H1 (cell line): Measurements from ENCODE around the gene DIP2B. TPM values are rescaled to one million over a fixed set of nuclear protein-coding genes. Genes with fewer than 3 reads are reported as not detected.

ENCODE experiments used
- CTCF ChIA-PET: fragments of 300-600 bp; sonication (Branson Sonifier 250); formaldehyde crosslinking; loops from one replicate; lab custom pipeline; 2021; ENCODE audit not compliant: partially characterized antibody; lab: Charles Lee
- POLR2A ChIA-PET: fragments of 300-600 bp; sonication (Branson Sonifier 250); formaldehyde crosslinking; loops from one replicate; lab custom pipeline; 2021; ENCODE audit warnings: inconsistent platforms; ENCODE audit not compliant: partially characterized antibody; lab: Charles Lee
- DNase-seq, 2 experiments: peaks; one replicate each; pipeline versions ENCODE4 v3.0.0 to v3.0.0-alpha.2; 2010 to 2022; ENCODE audit warnings: low spot score in 2 of 2, low read depth in 1 of 2, mixed read lengths in 1 of 2
- FAIRE-seq: peaks from 2 replicates; lab custom pipeline; 2011; peaks lifted over from hg19 to GRCh38; lab: Jason Lieb, UNC
- H2AFZ ChIP-seq: 2 replicates; pipeline ENCODE4 v1.8.1; 2012; ENCODE audit warnings: low read length, inconsistent platforms
- H2AK5ac ChIP-seq: 2 replicates; pipeline ENCODE4 v1.6.1; 2013; ENCODE audit warnings: low read depth, low read length
- H2BK120ac ChIP-seq: replicated peaks from 2 replicates; pipeline ENCODE3; 2013; ENCODE audit warnings: low read depth, low read length, inconsistent platforms
- H2BK12ac ChIP-seq: 2 replicates; pipeline ENCODE4 v1.6.1; 2013; ENCODE audit warnings: low read depth, low read length
- H2BK15ac ChIP-seq: 2 replicates; pipeline ENCODE4 v1.6.1; 2013; ENCODE audit warnings: low read length
- H2BK20ac ChIP-seq: 2 replicates; pipeline ENCODE4 v1.6.1; 2013; ENCODE audit warnings: low read length
- H2BK5ac ChIP-seq: 2 replicates; pipeline ENCODE4 v1.6.1; 2013; ENCODE audit warnings: low read depth, low read length
- H3K14ac ChIP-seq: 2 replicates; pipeline ENCODE4 v1.6.1; 2013; ENCODE audit warnings: inconsistent platforms; ENCODE audit not compliant: insufficient read length
- H3K18ac ChIP-seq: 2 replicates; pipeline ENCODE4 v1.6.1; 2013; ENCODE audit warnings: low read length; ENCODE audit errors: extremely low read depth
- H3K23ac ChIP-seq: 2 replicates; pipeline ENCODE4 v1.6.1; 2013; ENCODE audit warnings: inconsistent platforms; ENCODE audit not compliant: insufficient read length
- H3K23me2 ChIP-seq: 2 replicates; pipeline ENCODE4 v1.6.1; 2013; ENCODE audit warnings: low read depth, low read length
- H3K27ac ChIP-seq: 2 replicates; pipeline ENCODE4 v1.6.1; 2011; ENCODE audit warnings: low read depth, low read length, inconsistent platforms
- H3K27me3 ChIP-seq, 4 experiments: replicated peaks in 1 of 4; 1 replicate in 1 of 4; 2 replicates in 3 of 4; pipeline versions ENCODE4 v1.6.1 to v1.8.1; 2011 to 2013; ENCODE audit warnings: low read length in 3 of 4, mild to moderate bottlenecking in 3 of 4, inconsistent platforms in 2 of 4, mixed read lengths in 2 of 4, moderate library complexity in 1 of 4; ENCODE audit not compliant: control insufficient read depth in 3 of 4, insufficient read depth in 3 of 4; ENCODE audit errors: extremely low read depth in 1 of 4
- H3K36me3 ChIP-seq, 4 experiments: 2 replicates each; pipeline versions ENCODE4 v1.6.1 to v1.8.1; 2011 to 2013; ENCODE audit warnings: mild to moderate bottlenecking in 4 of 4, low read length in 3 of 4, moderate library complexity in 2 of 4, control low read depth in 1 of 4, inconsistent platforms in 1 of 4; ENCODE audit not compliant: insufficient read depth in 4 of 4, control insufficient read depth in 2 of 4
- H3K4ac ChIP-seq: replicated peaks from 2 replicates; pipeline ENCODE3; 2013; ENCODE audit warnings: low read length, low read depth, mixed read lengths, inconsistent platforms; ENCODE audit not compliant: insufficient read length
- H3K4me1 ChIP-seq, 4 experiments: replicated peaks in 1 of 4; 1 replicate in 1 of 4; 2 replicates in 3 of 4; pipeline versions ENCODE4 v1.6.1 to v1.8.1; 2011 to 2013; ENCODE audit warnings: low read length in 3 of 4, inconsistent platforms in 2 of 4, mixed read lengths in 1 of 4; ENCODE audit not compliant: insufficient read depth in 4 of 4, control insufficient read depth in 3 of 4
- H3K4me2 ChIP-seq, 2 experiments: 2 replicates each; pipeline versions ENCODE4 v1.6.1 to v1.8.1; 2011 to 2013; ENCODE audit warnings: low read depth in 2 of 2, low read length in 2 of 2, control low read depth in 1 of 2, inconsistent platforms in 1 of 2, mild to moderate bottlenecking in 1 of 2; ENCODE audit not compliant: insufficient read depth in 1 of 2
- H3K4me3 ChIP-seq, 4 experiments: fragments of 200-600, 300-600 bp in 1 of 4; sonication (generic), shearing (Covaris generic), sonication (Bioruptor Twin) in 1 of 4; 2 replicates each; pipeline versions ENCODE4 v1.5.1 to v1.8.1; 2011 to 2016; ENCODE audit warnings: low read length in 4 of 4, low read depth in 3 of 4, control low read depth in 2 of 4, inconsistent platforms in 2 of 4, mild to moderate bottlenecking in 2 of 4, mixed read lengths in 1 of 4, moderate library complexity in 1 of 4; ENCODE audit not compliant: insufficient read depth in 2 of 4; ENCODE audit errors: extremely low read depth in 1 of 4
- H3K56ac ChIP-seq: replicated peaks from 2 replicates; pipeline ENCODE3; 2013; ENCODE audit warnings: low read depth, mild to moderate bottlenecking, mixed read lengths, low read length, inconsistent platforms; ENCODE audit not compliant: insufficient read length
- H3K79me1 ChIP-seq: 2 replicates; pipeline ENCODE4 v1.6.1; 2013; ENCODE audit warnings: low read depth, low read length, control low read depth
- H3K79me2 ChIP-seq, 2 experiments: 2 replicates each; pipeline versions ENCODE4 v1.6.1 to v1.8.1; 2012 to 2013; ENCODE audit warnings: low read length in 2 of 2, mild to moderate bottlenecking in 2 of 2, inconsistent platforms in 1 of 2; ENCODE audit not compliant: insufficient read depth in 2 of 2, control insufficient read depth in 1 of 2
- H3K9ac ChIP-seq, 4 experiments: replicated peaks in 1 of 4; 1 replicate in 1 of 4; 2 replicates in 3 of 4; pipeline versions ENCODE4 v1.6.1 to v1.8.1; 2011 to 2013; ENCODE audit warnings: low read depth in 3 of 4, low read length in 3 of 4, control low read depth in 2 of 4, mild to moderate bottlenecking in 2 of 4, moderate library complexity in 2 of 4, inconsistent platforms in 1 of 4; ENCODE audit errors: extremely low read depth in 1 of 4
- H3K9me3 ChIP-seq, 2 experiments: 2 replicates each; pipeline versions ENCODE4 v1.6.1 to v1.8.1; 2012 to 2013; ENCODE audit warnings: mild to moderate bottlenecking in 2 of 2, moderate library complexity in 2 of 2, control low read depth in 1 of 2, inconsistent platforms in 1 of 2, low read depth in 1 of 2, low read length in 1 of 2, mixed read lengths in 1 of 2; ENCODE audit not compliant: insufficient read depth in 2 of 2
- H4K20me1 ChIP-seq, 2 experiments: replicated peaks in 1 of 2; 2 replicates each; pipeline versions ENCODE3 to v1.8.1; 2011 to 2013; ENCODE audit warnings: inconsistent platforms in 2 of 2, low read length in 2 of 2, mild to moderate bottlenecking in 1 of 2; ENCODE audit not compliant: insufficient read depth in 2 of 2, control insufficient read depth in 1 of 2
- H4K5ac ChIP-seq: 2 replicates; pipeline ENCODE4 v1.6.1; 2013; ENCODE audit warnings: low read length, low read depth, mixed read lengths, inconsistent platforms; ENCODE audit not compliant: insufficient read length
- H4K8ac ChIP-seq: 2 replicates; pipeline ENCODE4 v1.8.0; 2013; ENCODE audit warnings: mild to moderate bottlenecking, moderate library complexity, low read length, inconsistent platforms; ENCODE audit not compliant: insufficient read depth; ENCODE audit errors: extremely low read depth
- H4K91ac ChIP-seq: replicated peaks from 2 replicates; pipeline ENCODE3; 2013; ENCODE audit warnings: low read length, mixed read lengths, inconsistent platforms; ENCODE audit not compliant: insufficient read length
- BCL11A ChIP-seq, 2 experiments: IDR thresholded peaks; one replicate each; pipeline ENCODE4 v1.6.1; 2011; ENCODE audit warnings: low read depth in 2 of 2, low read length in 2 of 2, mild to moderate bottlenecking in 2 of 2
- CBX8 ChIP-seq: fragments of 300-800, 300-1000 bp; sonication (generic); IDR thresholded peaks from 2 replicates; pipeline ENCODE4 v1.7.1; 2016; ENCODE audit warnings: low read depth, low read length, borderline replicate concordance
- CEBPB ChIP-seq: IDR thresholded peaks from 2 replicates; pipeline ENCODE4 v1.6.1; 2012; ENCODE audit warnings: low read depth, low read length
- HDAC2 ChIP-seq, 2 experiments: fragments of 300-600 bp in 1 of 2; sonication (generic) in 1 of 2; IDR thresholded peaks; 2 replicates each; pipeline ENCODE4 v1.6.1; 2011 to 2012; ENCODE audit warnings: low read depth in 2 of 2, low read length in 2 of 2, mild to moderate bottlenecking in 2 of 2, moderate library complexity in 2 of 2, borderline replicate concordance in 1 of 2, inconsistent platforms in 1 of 2
- HDAC6 ChIP-seq: IDR thresholded peaks from one replicate; pipeline ENCODE4 v1.7.1; 2012; ENCODE audit warnings: low read depth, mild to moderate bottlenecking, inconsistent platforms, low read length, moderate library complexity
- NANOG ChIP-seq: IDR thresholded peaks from 2 replicates; pipeline ENCODE4 v1.6.1; 2011; ENCODE audit warnings: low read length, low read depth, mild to moderate bottlenecking, inconsistent platforms; ENCODE audit not compliant: insufficient read depth, poor library complexity, severe bottlenecking
- PHF8 ChIP-seq: fragments of 200-600 bp; sonication (generic); conservative IDR thresholded peaks from 2 replicates; pipeline ENCODE4 v1.7.1; 2012; ENCODE audit warnings: low read depth, mild to moderate bottlenecking, inconsistent platforms, low read length, moderate library complexity
- POLR2A ChIP-seq, 2 experiments: IDR thresholded peaks; 1 replicate in 1 of 2; 2 replicates in 1 of 2; pipeline ENCODE4 v1.6.1; 2011; ENCODE audit warnings: low read depth in 2 of 2, low read length in 2 of 2, mild to moderate bottlenecking in 2 of 2; ENCODE audit errors: control extremely low read depth in 1 of 2
- RXRA ChIP-seq: IDR thresholded peaks from 2 replicates; pipeline ENCODE4 v1.6.1; 2011; ENCODE audit warnings: low read depth, mild to moderate bottlenecking, low read length, moderate library complexity; ENCODE audit not compliant: insufficient read depth
- TAF7 ChIP-seq: optimal IDR thresholded peaks from 2 replicates; pipeline ENCODE3; 2011; ENCODE audit warnings: low read depth, mild to moderate bottlenecking, inconsistent platforms, low read length, moderate library complexity, borderline replicate concordance
- TCF12 ChIP-seq: IDR thresholded peaks from 2 replicates; pipeline ENCODE4 v1.6.1; 2011; ENCODE audit warnings: low read depth, mild to moderate bottlenecking, low read length
- TEAD4 ChIP-seq: IDR thresholded peaks from 2 replicates; pipeline ENCODE4 v1.6.1; 2012; ENCODE audit warnings: low read depth, low read length, inconsistent platforms, mixed read lengths
- WGBS, 2 experiments: shearing (Covaris generic) in 1 of 2; methylation state at CpG; one replicate each; pipeline versions ENCODE4 v1.1.6 to v1.1.7; 2013 to 2015; ENCODE audit warnings: low lambda C conversion rate in 2 of 2, mixed read lengths in 2 of 2, inconsistent platforms in 1 of 2, low coverage in 1 of 2, missing lambda C conversion rate in 1 of 2; ENCODE audit not compliant: insufficient replicate concordance in 2 of 2, insufficient coverage in 1 of 2, insufficient read length in 1 of 2; ENCODE audit errors: extremely low coverage in 1 of 2, missing lambda C conversion rate in 1 of 2; 5-methylcytosine and 5-hydroxymethylcytosine counted together
- polyA plus RNA-seq, 7 experiments: library from polyadenylated mRNA; depleted of rRNA in 3 of 7; stranded (reverse) in 5 of 7; unstranded in 2 of 7; fragments of >200 nt in 5 of 7; fragments of 200-250 nt in 2 of 7; gene quantifications; 1 replicate in 5 of 7; 2 replicates in 1 of 7; 4 replicates in 1 of 7; pipeline versions ENCODE4 v1.2.1 to v1.2.3, GENCODE V29; 2011 to 2013; ENCODE audit warnings: missing spikeins in 2 of 7, mixed read lengths in 2 of 7
- total RNA-seq: library from RNA; stranded (reverse); fragmentation: NEBNext Ultra II Directional; extraction: Animal tissue kit (Norgen Biotek cat#: 25700); gene quantifications from 2 replicates; pipeline ENCODE4 v1.2.1, GENCODE V29; 2021

The DIP2B gene
- total and polyA plus RNA-seq, 2 of the 8 experiments (the other 6 are each of a cell fraction or from before 2014, with no cell fraction given), result 11.1 to 29.6 TPM

DNA sequence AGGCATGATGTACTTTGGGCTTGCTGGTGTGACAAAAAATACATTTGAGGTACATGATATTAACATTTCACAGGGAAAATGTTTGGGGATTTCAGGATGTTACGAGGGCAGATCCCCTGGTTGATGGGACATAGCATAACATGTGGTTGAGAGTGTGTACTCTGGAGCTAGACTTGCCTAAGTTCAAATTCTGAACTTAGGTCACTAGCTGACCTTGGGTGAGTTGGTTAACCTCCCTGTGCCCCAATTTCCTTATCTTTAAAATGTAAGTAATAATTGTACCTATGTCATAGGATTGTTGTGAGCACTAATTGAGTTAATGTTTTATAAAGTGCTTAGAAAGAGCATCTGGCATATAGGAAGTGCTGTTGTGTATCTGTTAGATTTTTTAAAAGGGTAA is 194.4 kb downstream of the DIP2B start:
- H3K4me1 ChIP-seq, result no peaks in the 10 kb centered on the region
- no peak overlapping the region for H3K4me2 ChIP-seq
- no peak overlapping the region for H3K27ac ChIP-seq
- 91% methylated on average over 1 of the region's 1 CpG; no CpG with 5 or more reads in 1 of the 2 experiments for WGBS, 2 experiments
- H4K91ac ChIP-seq, result no peak overlapping the region
- no peak overlapping the region for H2BK20ac ChIP-seq
- H3K4me3 ChIP-seq, result no peak overlapping the region
- H3K23me2 ChIP-seq, result no peaks in the 10 kb centered on the region
- no peaks in the 10 kb centered on the region for H3K27me3 ChIP-seq
- H3K18ac ChIP-seq, result no peak overlapping the region
- no peaks in the 10 kb centered on the region for H3K79me1 ChIP-seq
- no peak overlapping the region for H2BK120ac ChIP-seq
- no peak overlapping the region for H3K9ac ChIP-seq
- H3K79me2 ChIP-seq, result no peaks in the 10 kb centered on the region
- H3K56ac ChIP-seq, result no peak overlapping the region
- no peak overlapping the region for H4K8ac ChIP-seq
- FAIRE-seq (no peak), DNase-seq (no peak)
- peaks cover 2 to 55% (median 32%) of the 10 kb centered on the region in 4 experiments for H3K36me3 ChIP-seq
- H3K9me3 ChIP-seq, result no peaks in the 10 kb centered on the region
- H3K14ac ChIP-seq, result no peak overlapping the region
- no peak overlapping the region for H3K23ac ChIP-seq
- ChIA-PET POLR2A (no interaction called here), CTCF (interaction anchor here (1.1 kb wide), 1 partner anchor 195 kb away, joined by 3 read pairs; the partner anchor contains the start of gene DIP2B)
- no peak overlapping the region for H3K4ac ChIP-seq
- no peak overlapping the region for H2AFZ ChIP-seq
- no peak overlapping the region for H2BK15ac ChIP-seq
- H2BK12ac ChIP-seq, result no peak overlapping the region
- no peak overlapping the region for H2BK5ac ChIP-seq
- no peaks in the 10 kb centered on the region for H4K20me1 ChIP-seq
- H4K5ac ChIP-seq, result no peak overlapping the region
- no peak overlapping the region for H2AK5ac ChIP-seq
- TF ChIP-seq POLR2A (IDR thresholded peaks at IDR 0.05; ENCODE audit: control extremely low read depth in 1 of 2, low read depth in 2 of 2, low read length in 2 of 2), result no peak
- TF ChIP-seq HDAC2 (IDR thresholded peaks at IDR 0.05; ENCODE audit: borderline replicate concordance in 1 of 2, low read depth in 2 of 2, low read length in 2 of 2), result no peak
- no peak for TF ChIP-seq TCF12
- no peak for TF ChIP-seq TAF7
- no peak for TF ChIP-seq HDAC6
- TF ChIP-seq RXRA, result no peak
- no peak for TF ChIP-seq BCL11A (IDR thresholded peaks at IDR 0.05; ENCODE audit: low read depth in 2 of 2, low read length in 2 of 2)
- TF ChIP-seq TEAD4, result no peak
- TF ChIP-seq PHF8, result no peak
- no peak for TF ChIP-seq CBX8
- TF ChIP-seq CEBPB, result no peak
- no peak for TF ChIP-seq NANOG
